Ovary (tissue), 9 donors: ENCODE data around the gene PRR13. TPM values are rescaled to one million over a fixed set of nuclear protein-coding genes. Genes with fewer than 3 reads are reported as not detected.

ENCODE experiments used
- DNase-seq, 5 donors: peaks; one replicate each; pipeline ENCODE4 v3.0.0-alpha.2; 2019 to 2020
- H3K27ac ChIP-seq, 2 donors: fragments of 200-600 bp; one replicate each; pipeline versions ENCODE4 v1.5.1 to v1.8.0; 2019 to 2022
- H3K27me3 ChIP-seq: fragments of 200-600 bp; one replicate; pipeline ENCODE4 v1.8.0; 2022
- H3K36me3 ChIP-seq: fragments of 200-600 bp; sonication (generic); one replicate; pipeline ENCODE4 v1.5.1; 2019
- H3K4me1 ChIP-seq: one replicate; pipeline ENCODE4 v1.8.1; 2013; ENCODE audit warnings: mild to moderate bottlenecking, moderate library complexity; ENCODE audit not compliant: insufficient read depth
- H3K4me3 ChIP-seq: fragments of 200-600 bp; sonication (generic); one replicate; pipeline ENCODE4 v1.5.1; 2017
- H3K9me3 ChIP-seq, 2 donors: fragments of 200-600 bp in 1 of 2; sonication (generic) in 1 of 2; one replicate each; pipeline versions ENCODE4 v1.5.1 to v1.8.1; 2013 to 2019; ENCODE audit warnings: mild to moderate bottlenecking in 1 of 2, moderate library complexity in 1 of 2
- CTCF ChIP-seq, 3 donors: fragments of 450-650 bp in 2 of 3; fragments of 200-600 bp in 1 of 3; IDR thresholded peaks; one replicate each; pipeline versions ENCODE4 v1.5.1 to v1.8.0; 2016 to 2022; ENCODE audit warnings: antibody characterized with exemption in 3 of 3, mild to moderate bottlenecking in 1 of 3
- EP300 ChIP-seq: sonication (generic); formaldehyde crosslinking; IDR thresholded peaks from one replicate; pipeline ENCODE4 v1.6.1; 2017; ENCODE audit warnings: antibody characterized with exemption
- POLR2A ChIP-seq: fragments of 450-650 bp; IDR thresholded peaks from one replicate; pipeline ENCODE4 v1.6.1; 2017; ENCODE audit warnings: antibody characterized with exemption, mild to moderate bottlenecking, moderate library complexity
- WGBS, 3 donors: extraction: QIAGEN DNeasy Blood & Tissue Kit in 1 of 3; methylation state at CpG; one replicate each; pipeline versions ENCODE4 v1.1.5 to v1.1.7; 2013 to 2017; 5-methylcytosine and 5-hydroxymethylcytosine counted together
- intact Hi-C, 4 donors: fragments of 100-400 bp; cut with DNase I; formaldehyde crosslinking; loops; one replicate each; pipeline versions ENCODE4 v1.11.0 to v1.15.1; 2022 to 2023
- polyA plus RNA-seq, 2 donors: library from polyadenylated mRNA; stranded (reverse); fragments of 200-250 nt in 1 of 2; fragments of 350-450 nt in 1 of 2; fragmentation: Illumina TruSeq in 1 of 2; extraction: RNeasy Lipid Tissue Mini Kit (QIAGEN cat#74804) in 1 of 2; gene quantifications; one replicate each; pipeline ENCODE4 v1.2.3, GENCODE V29; 2013 to 2014
- total RNA-seq, 7 donors: library from RNA; depleted of rRNA in 2 of 7; stranded (reverse); fragments of >200 nt in 2 of 7; fragmentation: NEBNext Ultra II Directional in 3 of 7; extraction: Animal tissue kit (Norgen Biotek cat#: 25700) in 3 of 7; gene quantifications; one replicate each; pipeline versions ENCODE4 v1.1.0 to v1.2.4, GENCODE V29; 2016 to 2023
- donor health status: DM: no; HTN: no; CAD: no; lungs with moderate emphysema.
- donor health status: DM: no; HTN: no; CAD: no.
- donor health status: Bipolar disorder and iron deficiency.
- donor health status: DM: yes; HTN: yes; CAD: no.
- donor health status: DM: no; HTN: no; CAD: no.
- donor health status: DM: yes; HTN: yes; CAD: no.

The PRR13 gene
- total and polyA plus RNA-seq, 9 donors: 46.1 to 320 (median 118) TPM

- Histone ChIP-seq H3K27me3 (no peaks in the 10 kb centered on the region), H3K4me1 (no peaks in the 10 kb centered on the region), H3K4me3 (no peak overlapping the region), H3K27ac (no peak overlapping the region), H3K9me3 (no peaks in the 10 kb centered on the region), H3K36me3 (no peaks in the 10 kb centered on the region)
- intact Hi-C loops: loop anchor here in 1 of 4 donors (5.0 kb wide), 1 partner anchor 35 kb away; the partner anchor contains the start of gene PCBP2
- peak in 2 of 5 donors; percentile 24 to 40 for DNase-seq
- TF ChIP-seq POLR2A (no peak), EP300 (no peak), CTCF (IDR thresholded peaks at IDR 0.05) (no peak)
- WGBS, 3 donors: 74 to 77% (median 76%) methylated on average over 17 of the region's 17 CpGs
Observed at GRCh38 chr12:53486736-53487487, 45.4 kb downstream of the PRR13 start.

GRCh38 chr12:53489242-53489864 is 47.8 kb downstream of the PRR13 start:
- WGBS, 3 donors: 95 to 98% (median 96%) methylated on average over 5 of the region's 5 CpGs
- H3K9me3 ChIP-seq: no peaks in the 10 kb centered on the region
- TF ChIP-seq CTCF (IDR thresholded peaks at IDR 0.05) (no peak), EP300 (no peak), POLR2A (no peak)
- H3K27me3 ChIP-seq: no peaks in the 10 kb centered on the region
- no peaks in the 10 kb centered on the region for H3K36me3 ChIP-seq
- no peak for DNase-seq
- no peak overlapping the region for H3K27ac ChIP-seq
- intact Hi-C loops: loop anchor here in 1 of 4 donors (5.0 kb wide), 1 partner anchor 37 kb away; the partner anchor contains the start of gene PCBP2
- no peak overlapping the region for H3K4me3 ChIP-seq
- peaks cover 4% of the 10 kb centered on the region for H3K4me1 ChIP-seq

DNA sequence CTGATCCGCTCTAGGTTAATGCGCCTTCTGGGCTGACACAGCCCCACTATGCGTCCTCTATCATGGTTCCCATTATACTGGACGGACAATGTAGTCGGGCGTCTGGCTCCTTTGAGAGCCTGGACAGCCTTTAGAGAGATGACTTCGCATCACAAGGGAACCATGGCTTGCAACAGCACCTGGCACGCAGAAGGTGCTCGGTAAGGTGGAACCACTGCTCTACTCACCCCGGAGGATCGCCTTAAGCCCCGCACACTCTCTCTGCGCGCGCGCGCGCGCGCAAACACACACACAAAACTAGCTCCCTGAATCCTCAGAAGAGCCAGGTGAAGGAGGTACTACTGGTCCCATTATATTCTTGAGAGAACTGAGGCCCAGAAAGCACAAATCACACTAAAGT is 50.7 kb downstream of the PRR13 start:
- DNase-seq: peak in 2 of 5 donors; percentile 47 to 53
- H3K4me1 ChIP-seq: peaks cover 9% of the 10 kb centered on the region
- H3K27me3 ChIP-seq: no peaks in the 10 kb centered on the region
- H3K27ac ChIP-seq: peak overlapping the region in 1 of 2 donors; percentile 76
- intact Hi-C loops: no loop called here
- H3K9me3 ChIP-seq: no peaks in the 10 kb centered on the region
- H3K36me3 ChIP-seq: no peaks in the 10 kb centered on the region
- 37 to 52% (median 47%) methylated on average over 20 of the region's 20 CpGs for WGBS, 3 donors
- TF ChIP-seq CTCF (IDR thresholded peaks at IDR 0.05) (no peak), EP300 (no peak)
- H3K4me3 ChIP-seq: peak overlapping the region; percentile 59

DNA sequence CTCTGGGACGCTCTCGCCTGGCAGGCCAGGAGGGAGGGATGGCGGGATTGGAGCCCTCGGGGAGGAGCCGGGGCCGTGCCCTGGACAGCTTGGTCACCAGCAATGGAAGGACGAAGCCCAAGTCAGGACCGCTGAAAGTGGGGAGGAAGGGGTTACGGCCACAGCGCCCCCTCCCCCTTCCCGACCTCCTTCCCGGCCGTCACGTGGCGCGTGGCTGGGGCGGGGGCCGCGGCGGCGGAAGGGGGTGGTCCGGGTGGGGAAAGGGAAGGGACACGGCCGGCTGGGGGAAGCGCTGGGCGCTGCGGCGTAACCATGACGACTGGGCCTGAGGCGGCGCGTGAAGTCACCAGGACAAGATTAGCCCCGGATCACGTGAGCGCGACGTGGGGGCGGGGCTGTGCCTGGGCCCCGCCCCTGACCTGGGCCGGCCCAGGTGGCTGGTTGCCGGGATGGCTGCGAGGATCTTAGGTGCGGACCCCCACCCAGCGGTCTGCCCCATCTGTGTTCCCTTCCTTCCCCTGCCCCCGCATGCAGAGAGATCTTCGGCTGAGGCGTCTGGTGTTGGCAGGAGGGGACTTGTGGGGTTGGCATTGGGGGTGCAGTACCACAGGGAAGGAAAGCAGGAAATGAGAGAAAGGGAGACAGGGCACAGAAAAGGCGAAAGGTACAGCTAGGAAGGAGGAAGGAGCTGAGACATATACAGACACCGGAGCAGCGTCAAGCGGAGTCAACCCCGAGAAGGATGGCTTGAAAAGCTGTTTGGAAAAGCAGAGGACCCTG is 51.5 kb downstream of the PRR13 start:
- TF ChIP-seq CTCF (IDR thresholded peaks at IDR 0.05) (no peak), EP300 (no peak), POLR2A (peak; percentile 68)
- Histone ChIP-seq H3K4me1 (peaks cover 9% of the 10 kb centered on the region), H3K4me3 (peak overlapping the region; percentile 59), H3K27ac (peak overlapping the region; percentile 73 to 76), H3K36me3 (no peaks in the 10 kb centered on the region), H3K27me3 (no peaks in the 10 kb centered on the region), H3K9me3 (no peaks in the 10 kb centered on the region)
- intact Hi-C loops: no loop called here
- peak; percentile 93 to 96 (median 96) for DNase-seq
- 1 to 3% (median 1%) methylated on average over 22 to 52 of the region's 52 CpGs for WGBS, 3 donors
